Measurements from ENCODE around the gene HMGCS2.

HMGCS2 gene

GRCh38 chr1:119752592-119752991 lies 16.1 kb downstream of the HMGCS2 start:
- Histone ChIP-seq H3K27me3 (ENCODE audit: insufficient read depth, low read length, poor library complexity) (no peaks in the 10 kb centered on the region), H3K79me2 (ENCODE audit: insufficient read depth, low read length) (no peaks in the 10 kb centered on the region), H3K4me2 (ENCODE audit: insufficient read depth, low read length) (no peak overlapping the region), H3K27ac (ENCODE audit: low read length) (no peak overlapping the region), H3K4me1 (ENCODE audit: insufficient read depth, low read length) (no peaks in the 10 kb centered on the region), H3K4me3 (ENCODE audit: low read depth in 1 of 2, low read length in 2 of 2) (no peak overlapping the region), H3K36me3 (ENCODE audit: insufficient read depth, low read length) (no peaks in the 10 kb centered on the region), H3K9me3 (ENCODE audit: insufficient read depth, low read length, severe bottlenecking) (no peaks in the 10 kb centered on the region), H2AFZ (ENCODE audit: low read depth, low read length) (no peak overlapping the region), H4K20me1 (ENCODE audit: insufficient read depth, low read length) (no peaks in the 10 kb centered on the region), H3K9ac (ENCODE audit: low read depth, low read length) (no peak overlapping the region)
- no peak for TF ChIP-seq EZH2 (IDR thresholded peaks at IDR 0.05; ENCODE audit: borderline replicate concordance, low read depth, low read length, severe bottlenecking)
- TF ChIP-seq, protein P1, sequence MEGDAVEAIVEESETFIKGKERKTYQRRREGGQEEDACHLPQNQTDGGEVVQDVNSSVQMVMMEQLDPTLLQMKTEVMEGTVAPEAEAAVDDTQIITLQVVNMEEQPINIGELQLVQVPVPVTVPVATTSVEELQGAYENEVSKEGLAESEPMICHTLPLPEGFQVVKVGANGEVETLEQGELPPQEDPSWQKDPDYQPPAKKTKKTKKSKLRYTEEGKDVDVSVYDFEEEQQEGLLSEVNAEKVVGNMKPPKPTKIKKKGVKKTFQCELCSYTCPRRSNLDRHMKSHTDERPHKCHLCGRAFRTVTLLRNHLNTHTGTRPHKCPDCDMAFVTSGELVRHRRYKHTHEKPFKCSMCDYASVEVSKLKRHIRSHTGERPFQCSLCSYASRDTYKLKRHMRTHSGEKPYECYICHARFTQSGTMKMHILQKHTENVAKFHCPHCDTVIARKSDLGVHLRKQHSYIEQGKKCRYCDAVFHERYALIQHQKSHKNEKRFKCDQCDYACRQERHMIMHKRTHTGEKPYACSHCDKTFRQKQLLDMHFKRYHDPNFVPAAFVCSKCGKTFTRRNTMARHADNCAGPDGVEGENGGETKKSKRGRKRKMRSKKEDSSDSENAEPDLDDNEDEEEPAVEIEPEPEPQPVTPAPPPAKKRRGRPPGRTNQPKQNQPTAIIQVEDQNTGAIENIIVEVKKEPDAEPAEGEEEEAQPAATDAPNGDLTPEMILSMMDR (IDR thresholded peaks at IDR 0.05; ENCODE audit: borderline replicate concordance, extremely low read depth, low read length, poor library complexity, severe bottlenecking): no peak
- ATAC-seq (ENCODE audit: insufficient read depth, low read depth) (no peak), DNase-seq (no peak)

DNA sequence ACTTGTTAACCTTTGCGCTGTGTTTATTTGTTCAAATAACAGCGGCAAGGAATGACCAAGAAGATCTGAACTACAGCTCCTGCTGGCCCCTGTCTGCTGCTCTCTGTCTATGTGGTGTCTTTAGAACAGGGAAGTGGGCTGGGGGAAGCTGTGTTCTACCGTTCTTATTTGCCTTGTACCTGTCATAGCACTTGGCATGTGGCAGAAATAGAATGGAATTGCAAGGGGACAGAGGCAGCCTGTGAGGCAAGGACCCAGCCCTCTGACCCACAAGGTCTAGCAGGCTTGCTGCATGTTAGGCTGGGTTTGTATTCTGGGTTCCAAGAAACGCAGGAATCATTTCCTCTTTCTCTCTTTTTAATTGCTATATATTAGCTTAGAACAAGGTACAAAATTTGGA lies 20.7 kb downstream of the HMGCS2 start:
- Histone ChIP-seq H3K9me3 (ENCODE audit: insufficient read depth, low read length, severe bottlenecking) (no peaks in the 10 kb centered on the region), H3K4me3 (ENCODE audit: low read depth in 1 of 2, low read length in 2 of 2) (no peak overlapping the region), H3K9ac (ENCODE audit: low read depth, low read length) (no peak overlapping the region), H3K4me2 (ENCODE audit: insufficient read depth, low read length) (no peak overlapping the region), H3K27ac (ENCODE audit: low read length) (no peak overlapping the region), H3K79me2 (ENCODE audit: insufficient read depth, low read length) (no peaks in the 10 kb centered on the region), H2AFZ (ENCODE audit: low read depth, low read length) (no peak overlapping the region), H3K27me3 (ENCODE audit: insufficient read depth, low read length, poor library complexity) (no peaks in the 10 kb centered on the region), H3K4me1 (ENCODE audit: insufficient read depth, low read length) (no peaks in the 10 kb centered on the region), H3K36me3 (ENCODE audit: insufficient read depth, low read length) (peaks cover 16% of the 10 kb centered on the region), H4K20me1 (ENCODE audit: insufficient read depth, low read length) (peaks cover 11% of the 10 kb centered on the region)
- TF ChIP-seq, protein P1 (IDR thresholded peaks at IDR 0.05; ENCODE audit: borderline replicate concordance, extremely low read depth, low read length, poor library complexity, severe bottlenecking): no peak
- TF ChIP-seq EZH2 (IDR thresholded peaks at IDR 0.05; ENCODE audit: borderline replicate concordance, low read depth, low read length, severe bottlenecking): no peak
- no peak for DNase-seq
- ATAC-seq (ENCODE audit: insufficient read depth, low read depth): no peak

DNA sequence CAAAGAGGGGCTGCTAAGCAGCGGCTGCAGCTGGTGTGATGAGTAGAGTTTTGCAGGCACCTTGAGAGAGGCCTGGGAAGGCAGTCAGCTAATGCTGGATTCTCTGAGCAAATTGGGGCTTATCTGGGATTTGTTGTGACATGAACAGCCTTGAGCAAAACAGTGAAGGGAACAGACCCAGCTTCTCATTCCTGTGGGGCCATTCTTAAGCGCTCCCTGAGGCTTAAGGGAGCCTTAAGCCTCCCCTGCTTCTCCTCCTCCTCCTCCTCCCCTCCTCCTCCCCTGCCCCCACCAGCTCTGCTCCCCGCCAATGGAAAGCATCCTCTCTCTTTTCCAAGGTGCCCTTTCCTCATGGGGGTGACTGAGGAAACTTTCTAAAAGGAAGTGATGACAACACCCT lies 21.3 kb downstream of the HMGCS2 start:
- no peaks in the 10 kb centered on the region for H3K27me3 ChIP-seq (ENCODE audit: insufficient read depth, low read length, poor library complexity)
- peaks cover 17% of the 10 kb centered on the region for H4K20me1 ChIP-seq (ENCODE audit: insufficient read depth, low read length)
- H3K79me2 ChIP-seq (ENCODE audit: insufficient read depth, low read length): no peaks in the 10 kb centered on the region
- no peak overlapping the region for H3K9ac ChIP-seq (ENCODE audit: low read depth, low read length)
- peaks cover 22% of the 10 kb centered on the region for H3K36me3 ChIP-seq (ENCODE audit: insufficient read depth, low read length)
- TF ChIP-seq EZH2 (IDR thresholded peaks at IDR 0.05; ENCODE audit: borderline replicate concordance, low read depth, low read length, severe bottlenecking): no peak
- TF ChIP-seq, protein P1 (IDR thresholded peaks at IDR 0.05; ENCODE audit: borderline replicate concordance, extremely low read depth, low read length, poor library complexity, severe bottlenecking): no peak
- H3K4me2 ChIP-seq (ENCODE audit: insufficient read depth, low read length): no peak overlapping the region
- H3K4me3 ChIP-seq (ENCODE audit: low read depth in 1 of 2, low read length in 2 of 2): no peak overlapping the region
- no peak overlapping the region for H2AFZ ChIP-seq (ENCODE audit: low read depth, low read length)
- DNase-seq (no peak), ATAC-seq (ENCODE audit: insufficient read depth, low read depth) (no peak)
- no peaks in the 10 kb centered on the region for H3K4me1 ChIP-seq (ENCODE audit: insufficient read depth, low read length)
- H3K27ac ChIP-seq (ENCODE audit: low read length): no peak overlapping the region
- no peaks in the 10 kb centered on the region for H3K9me3 ChIP-seq (ENCODE audit: insufficient read depth, low read length, severe bottlenecking)

DNA sequence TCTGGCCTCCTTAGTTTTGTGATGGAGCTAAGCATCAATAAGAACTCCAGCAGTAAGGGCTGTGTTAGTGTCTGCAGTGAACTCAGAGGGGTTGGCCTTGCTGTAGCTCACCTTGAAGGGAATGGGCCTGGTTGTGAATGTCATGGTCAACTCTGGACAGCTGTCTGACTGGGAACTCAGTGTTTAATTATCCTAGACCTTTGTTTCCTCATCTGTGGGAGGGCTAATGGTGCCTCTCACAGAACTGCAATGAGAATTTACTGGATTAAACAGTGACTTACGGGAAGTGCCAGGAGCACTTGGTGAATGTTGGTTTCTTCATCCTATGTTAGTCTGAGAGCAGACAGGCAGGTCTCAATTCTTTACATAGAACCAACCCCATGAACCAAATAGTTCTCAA lies 23.7 kb downstream of the HMGCS2 start:
- no peak overlapping the region for H2AFZ ChIP-seq (ENCODE audit: low read depth, low read length)
- DNase-seq: no peak

More for the DNA sequence above, 23.7 kb downstream of the HMGCS2 start:
- Histone ChIP-seq H4K20me1 (ENCODE audit: insufficient read depth, low read length) (peaks cover 39% of the 10 kb centered on the region), H3K4me3 (ENCODE audit: low read depth in 1 of 2, low read length in 2 of 2) (no peak overlapping the region), H3K9ac (ENCODE audit: low read depth, low read length) (no peak overlapping the region), H3K36me3 (ENCODE audit: insufficient read depth, low read length) (peaks cover 46% of the 10 kb centered on the region), H3K4me2 (ENCODE audit: insufficient read depth, low read length) (no peak overlapping the region), H3K9me3 (ENCODE audit: insufficient read depth, low read length, severe bottlenecking) (no peaks in the 10 kb centered on the region), H3K79me2 (ENCODE audit: insufficient read depth, low read length) (no peaks in the 10 kb centered on the region), H3K4me1 (ENCODE audit: insufficient read depth, low read length) (no peaks in the 10 kb centered on the region), H3K27me3 (ENCODE audit: insufficient read depth, low read length, poor library complexity) (no peaks in the 10 kb centered on the region), H3K27ac (ENCODE audit: low read length) (no peak overlapping the region)
- ATAC-seq (ENCODE audit: insufficient read depth, low read depth): no peak
- TF ChIP-seq, protein P1 (IDR thresholded peaks at IDR 0.05; ENCODE audit: borderline replicate concordance, extremely low read depth, low read length, poor library complexity, severe bottlenecking): no peak
- TF ChIP-seq EZH2 (IDR thresholded peaks at IDR 0.05; ENCODE audit: borderline replicate concordance, low read depth, low read length, severe bottlenecking): no peak
